Ishikawa (cell line): ENCODE measurements around the gene GLIS1.

Source experiments
- CEBPB ChIP-seq: IDR thresholded peaks from 2 replicates; pipeline ENCODE4 v1.6.1; 2012
- CREB1 ChIP-seq: IDR thresholded peaks from 2 replicates; pipeline ENCODE4 v1.6.1; 2012; ENCODE audit warnings: low read depth
- EGR1 ChIP-seq: IDR thresholded peaks from 2 replicates; pipeline ENCODE4 v1.6.1; 2012
- EP300 ChIP-seq: IDR thresholded peaks from 2 replicates; pipeline ENCODE4 v1.6.1; 2012; ENCODE audit warnings: borderline replicate concordance
- FOXM1 ChIP-seq: IDR thresholded peaks from 2 replicates; pipeline ENCODE4 v1.6.1; 2012; ENCODE audit warnings: low read depth, borderline replicate concordance
- MAX ChIP-seq: IDR thresholded peaks from 2 replicates; pipeline ENCODE4 v1.6.1; 2012
- NFIC ChIP-seq: IDR thresholded peaks from 2 replicates; pipeline ENCODE4 v1.6.1; 2012
- RAD21 ChIP-seq: IDR thresholded peaks from 2 replicates; pipeline ENCODE4 v1.6.1; 2012; ENCODE audit warnings: low read depth
- REST ChIP-seq: IDR thresholded peaks from 2 replicates; pipeline ENCODE4 v1.6.1; 2012; ENCODE audit warnings: low read depth, mild to moderate bottlenecking
- TAF1 ChIP-seq: IDR thresholded peaks from 2 replicates; pipeline ENCODE4 v1.6.1; 2012; ENCODE audit warnings: low read depth, mild to moderate bottlenecking
- TCF12 ChIP-seq: IDR thresholded peaks from 2 replicates; pipeline ENCODE4 v1.6.1; 2012; ENCODE audit warnings: low read depth
- TEAD4 ChIP-seq: IDR thresholded peaks from 2 replicates; pipeline ENCODE4 v1.6.1; 2012
- YY1 ChIP-seq: IDR thresholded peaks from 2 replicates; pipeline ENCODE4 v1.6.1; 2012; ENCODE audit warnings: low read depth
- ZBTB7A ChIP-seq: IDR thresholded peaks from 2 replicates; pipeline ENCODE4 v1.6.1; 2012; ENCODE audit warnings: low read depth
- TF ChIP-seq, protein P1 (sequence below): IDR thresholded peaks from 2 replicates; pipeline ENCODE4 v1.6.1; 2012

The GLIS1 gene

GRCh38 chr1:53627031-53627430 is 111.9 kb downstream of the GLIS1 start:
- TF ChIP-seq REST: no peak
- TF ChIP-seq TCF12: no peak
- no peak for TF ChIP-seq ZBTB7A
- TF ChIP-seq YY1: no peak
- no peak for TF ChIP-seq CREB1
- TF ChIP-seq EGR1: no peak
- TF ChIP-seq FOXM1: no peak
- TF ChIP-seq CEBPB: no peak
- TF ChIP-seq NFIC: no peak
- TF ChIP-seq MAX: no peak
- TF ChIP-seq, protein P1, sequence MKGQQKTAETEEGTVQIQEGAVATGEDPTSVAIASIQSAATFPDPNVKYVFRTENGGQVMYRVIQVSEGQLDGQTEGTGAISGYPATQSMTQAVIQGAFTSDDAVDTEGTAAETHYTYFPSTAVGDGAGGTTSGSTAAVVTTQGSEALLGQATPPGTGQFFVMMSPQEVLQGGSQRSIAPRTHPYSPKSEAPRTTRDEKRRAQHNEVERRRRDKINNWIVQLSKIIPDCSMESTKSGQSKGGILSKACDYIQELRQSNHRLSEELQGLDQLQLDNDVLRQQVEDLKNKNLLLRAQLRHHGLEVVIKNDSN: no peak
- no peak for TF ChIP-seq TEAD4
- TF ChIP-seq RAD21: no peak
- TF ChIP-seq TAF1: no peak
- no peak for TF ChIP-seq EP300

DNA sequence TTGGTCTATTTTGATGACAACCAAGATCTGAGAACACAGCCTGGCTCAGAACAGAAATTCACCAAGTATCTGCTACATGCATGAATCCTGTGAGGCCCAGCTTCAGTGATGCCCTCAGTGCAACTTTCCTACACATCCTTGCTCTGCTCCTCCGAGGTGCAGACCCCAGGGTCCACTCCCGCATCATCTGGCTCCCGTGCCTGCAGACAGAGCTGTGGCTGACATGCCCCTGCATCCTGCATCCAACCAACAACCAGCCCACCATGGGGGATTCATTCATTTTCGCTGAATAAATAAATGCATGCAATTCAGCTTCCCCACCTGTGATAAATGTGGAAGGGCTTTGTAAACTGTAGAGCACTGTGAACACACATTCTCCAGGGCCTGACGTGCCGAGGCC is 112.3 kb downstream of the GLIS1 start:
- TF ChIP-seq CEBPB (no peak), EP300 (no peak), MAX (no peak), TCF12 (no peak), NFIC (no peak)
- TF ChIP-seq, protein P1: no peak

DNA sequence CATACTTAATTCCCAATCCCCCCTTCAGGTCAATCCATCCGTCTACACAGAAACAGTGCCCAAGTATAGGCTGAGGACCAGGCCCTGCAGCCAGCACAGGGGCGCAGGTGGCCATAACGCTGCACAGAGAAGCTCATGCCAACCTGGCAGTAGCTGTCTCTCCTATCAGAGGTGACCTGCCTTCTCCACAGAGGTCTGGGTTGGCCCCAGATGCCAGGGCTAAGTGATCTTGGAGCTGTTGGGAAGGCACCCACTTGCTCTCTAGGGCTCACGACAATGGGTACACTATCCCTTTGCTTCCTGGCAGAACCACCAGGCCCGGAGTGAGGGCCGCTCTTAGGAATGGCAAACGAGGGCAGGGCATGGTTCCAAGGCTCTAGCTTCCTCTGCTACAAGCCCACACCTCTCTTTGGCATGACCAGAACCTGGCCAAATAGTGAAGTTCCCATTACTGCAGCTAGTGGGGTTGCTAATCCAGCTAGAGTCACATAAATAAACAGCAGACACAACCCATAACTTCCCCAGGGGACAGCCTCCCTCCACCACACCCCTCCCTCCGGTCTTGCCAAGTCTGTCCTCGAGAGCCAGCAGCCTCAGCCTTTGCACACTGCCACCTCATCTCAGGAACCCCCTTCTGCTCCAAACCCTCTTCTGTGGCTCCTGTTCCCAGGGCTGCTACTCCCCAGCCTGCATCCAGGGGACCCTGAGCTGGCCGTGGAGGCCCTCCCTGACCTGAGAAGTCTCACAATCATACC is 113.0 kb downstream of the GLIS1 start:
- TF ChIP-seq EP300: no peak
- no peak for TF ChIP-seq CREB1
- no peak for TF ChIP-seq NFIC
- TF ChIP-seq EGR1: no peak
- TF ChIP-seq, protein P1: no peak
- TF ChIP-seq RAD21: no peak
- no peak for TF ChIP-seq TEAD4
- no peak for TF ChIP-seq ZBTB7A
- TF ChIP-seq FOXM1: no peak
- no peak for TF ChIP-seq MAX
- no peak for TF ChIP-seq YY1
- TF ChIP-seq TCF12: no peak
- TF ChIP-seq CEBPB: no peak
- TF ChIP-seq TAF1: no peak
- no peak for TF ChIP-seq REST

DNA sequence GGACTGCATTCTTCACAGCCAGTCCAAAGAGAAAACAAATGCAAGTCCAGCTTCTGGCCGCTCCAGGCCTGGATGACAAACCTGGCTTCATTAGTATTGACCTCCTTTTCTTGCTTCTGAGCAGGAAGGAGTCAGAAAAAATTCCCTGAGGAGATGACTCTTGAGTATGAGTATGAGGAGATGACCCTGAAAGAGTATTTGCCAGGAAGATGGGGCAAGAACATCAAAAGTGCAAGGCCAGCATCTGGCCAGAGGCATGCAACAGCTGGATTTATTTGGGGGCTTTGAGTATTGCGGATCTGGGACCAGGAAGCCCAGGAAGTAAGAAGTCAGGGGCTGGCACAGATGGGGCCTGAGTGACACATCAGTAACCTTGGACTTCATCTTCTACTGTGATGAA is 113.9 kb downstream of the GLIS1 start:
- TF ChIP-seq REST (no peak), TEAD4 (no peak), YY1 (no peak), NFIC (no peak), EGR1 (no peak), ZBTB7A (no peak), EP300 (no peak), TAF1 (no peak), MAX (no peak), TCF12 (no peak), RAD21 (no peak), CREB1 (no peak)
- TF ChIP-seq, protein P1: no peak
